HFF-Myc (cell line): Measurements from ENCODE around the gene GIMAP1.

ENCODE experiments used
- DNase-seq: peaks from one replicate; pipeline ENCODE4 v3.0.0-alpha.2; 2011; ENCODE audit warnings: low read depth; ENCODE audit errors: extremely low read depth
- H3K4me3 ChIP-seq: replicated peaks from 2 replicates; pipeline ENCODE4 v1.5.1; 2011; ENCODE audit warnings: low read depth, mild to moderate bottlenecking, control low read depth, low read length
- TF ChIP-seq, protein P1 (sequence below): IDR thresholded peaks from 2 replicates; pipeline ENCODE4 v1.5.1; 2012; ENCODE audit warnings: mild to moderate bottlenecking, low read depth, low read length, control low read depth; ENCODE audit errors: missing control alignments

GIMAP1 gene

DNA sequence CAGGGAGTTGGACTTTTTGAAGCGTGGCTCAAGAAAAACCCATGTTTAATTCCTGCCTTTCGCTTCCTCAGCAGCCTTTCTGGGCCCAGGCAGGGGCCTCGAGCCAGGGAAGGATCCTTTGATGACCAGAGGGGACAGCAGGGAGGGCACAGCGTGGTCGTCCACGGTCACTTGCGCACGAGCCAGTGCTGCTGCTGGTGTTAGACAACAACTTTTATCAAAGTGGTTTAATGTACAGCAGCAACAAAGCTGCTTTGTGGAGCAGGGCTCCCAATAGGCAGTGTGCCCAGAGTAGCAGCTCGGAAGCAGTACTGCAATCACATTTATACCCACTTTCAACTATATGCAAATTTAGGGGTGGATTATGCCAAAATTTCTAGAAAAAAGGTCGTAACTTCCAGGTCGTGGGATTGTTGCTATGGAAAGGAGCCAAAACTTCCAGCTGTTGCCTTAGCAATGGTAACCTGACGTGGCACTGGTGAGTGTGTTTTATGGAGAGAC lies 6.1 kb downstream of the GIMAP1 start:
- no peak for DNase-seq
- TF ChIP-seq, protein P1, sequence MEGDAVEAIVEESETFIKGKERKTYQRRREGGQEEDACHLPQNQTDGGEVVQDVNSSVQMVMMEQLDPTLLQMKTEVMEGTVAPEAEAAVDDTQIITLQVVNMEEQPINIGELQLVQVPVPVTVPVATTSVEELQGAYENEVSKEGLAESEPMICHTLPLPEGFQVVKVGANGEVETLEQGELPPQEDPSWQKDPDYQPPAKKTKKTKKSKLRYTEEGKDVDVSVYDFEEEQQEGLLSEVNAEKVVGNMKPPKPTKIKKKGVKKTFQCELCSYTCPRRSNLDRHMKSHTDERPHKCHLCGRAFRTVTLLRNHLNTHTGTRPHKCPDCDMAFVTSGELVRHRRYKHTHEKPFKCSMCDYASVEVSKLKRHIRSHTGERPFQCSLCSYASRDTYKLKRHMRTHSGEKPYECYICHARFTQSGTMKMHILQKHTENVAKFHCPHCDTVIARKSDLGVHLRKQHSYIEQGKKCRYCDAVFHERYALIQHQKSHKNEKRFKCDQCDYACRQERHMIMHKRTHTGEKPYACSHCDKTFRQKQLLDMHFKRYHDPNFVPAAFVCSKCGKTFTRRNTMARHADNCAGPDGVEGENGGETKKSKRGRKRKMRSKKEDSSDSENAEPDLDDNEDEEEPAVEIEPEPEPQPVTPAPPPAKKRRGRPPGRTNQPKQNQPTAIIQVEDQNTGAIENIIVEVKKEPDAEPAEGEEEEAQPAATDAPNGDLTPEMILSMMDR, result no peak

DNA sequence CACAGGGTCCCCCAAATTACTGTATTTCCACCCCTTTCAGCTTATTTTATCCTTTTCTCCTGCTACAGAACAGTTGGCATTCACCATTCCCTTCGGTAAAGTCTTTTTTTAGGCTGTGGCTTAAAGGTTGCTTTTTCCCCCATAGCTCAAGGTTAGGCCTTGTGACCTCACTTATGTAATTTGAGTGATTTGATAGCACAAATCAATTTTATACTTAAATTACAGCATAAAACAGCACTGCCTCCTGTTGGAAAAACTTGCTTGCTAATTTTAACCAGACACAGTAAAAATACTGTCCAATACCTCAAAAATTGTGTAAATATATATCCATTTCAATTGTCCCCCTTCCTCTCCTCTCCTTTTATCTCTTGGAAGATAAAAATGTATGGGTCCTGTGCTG lies 7.1 kb downstream of the GIMAP1 start:
- H3K4me3 ChIP-seq, result no peak overlapping the region
- no peak for DNase-seq
- TF ChIP-seq, protein P1, result no peak

More for the DNA sequence above, 6.1 kb downstream of the GIMAP1 start:
- H3K4me3 ChIP-seq, result no peak overlapping the region

DNA sequence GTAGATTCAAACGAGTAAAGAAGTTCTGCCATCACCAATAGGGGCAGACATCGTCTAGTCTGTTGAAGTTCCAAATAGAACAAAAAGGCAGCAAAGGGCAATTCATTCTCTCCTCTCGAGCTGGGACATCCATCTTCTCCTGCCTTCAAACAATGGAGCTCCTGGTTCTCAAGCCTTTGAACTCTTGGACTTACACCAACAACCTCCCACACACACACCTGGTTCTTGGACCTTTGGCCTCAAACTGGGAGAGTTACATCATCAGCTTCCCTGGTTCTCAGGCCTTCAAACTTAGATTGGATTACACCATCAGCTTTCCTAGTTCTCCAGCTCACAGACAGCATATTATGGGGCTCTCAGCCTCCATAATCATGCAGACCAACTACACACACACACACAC lies 11.0 kb downstream of the GIMAP1 start:
- DNase-seq, result no peak
- H3K4me3 ChIP-seq, result no peak overlapping the region
- TF ChIP-seq, protein P1, result no peak

DNA sequence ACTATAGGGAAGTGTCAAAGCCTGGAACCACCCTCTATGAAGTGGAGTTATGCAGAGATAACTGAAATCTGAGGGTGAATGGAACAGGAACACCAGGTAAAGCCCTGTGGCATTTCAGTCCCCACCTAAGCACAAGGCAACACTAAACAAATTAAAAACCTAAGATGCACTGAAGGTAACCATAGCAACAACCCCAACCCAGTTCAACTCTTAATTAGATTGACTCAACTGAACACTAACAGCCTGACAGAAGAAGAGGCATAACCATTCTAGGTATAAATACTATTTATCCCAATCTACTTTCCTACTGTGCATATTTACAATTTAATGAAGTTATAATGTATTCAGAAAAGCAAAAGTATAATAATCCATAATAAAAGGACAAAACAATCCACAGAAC lies 11.6 kb downstream of the GIMAP1 start:
- no peak overlapping the region for H3K4me3 ChIP-seq
- DNase-seq, result no peak
- TF ChIP-seq, protein P1, result no peak

DNA sequence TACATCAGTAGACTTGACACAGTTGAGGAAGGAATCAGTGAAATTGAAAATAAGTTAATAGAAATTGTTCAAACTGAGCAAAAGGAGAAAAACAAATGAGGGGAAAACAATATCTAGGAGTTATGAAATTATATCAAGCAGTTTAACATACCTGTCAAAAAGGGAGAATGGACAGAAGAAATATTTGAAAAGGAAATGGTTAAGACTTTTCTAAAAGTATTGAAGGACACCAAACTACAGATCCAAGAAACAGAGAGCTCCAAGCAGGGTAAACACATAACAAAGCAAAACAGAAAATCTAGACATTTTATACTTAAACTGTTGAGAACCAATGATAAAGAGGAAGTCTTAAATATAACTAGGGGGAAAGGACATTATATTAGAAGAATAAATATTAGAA lies 12.2 kb downstream of the GIMAP1 start:
- TF ChIP-seq, protein P1, result no peak
- no peak for DNase-seq
- no peak overlapping the region for H3K4me3 ChIP-seq

DNA sequence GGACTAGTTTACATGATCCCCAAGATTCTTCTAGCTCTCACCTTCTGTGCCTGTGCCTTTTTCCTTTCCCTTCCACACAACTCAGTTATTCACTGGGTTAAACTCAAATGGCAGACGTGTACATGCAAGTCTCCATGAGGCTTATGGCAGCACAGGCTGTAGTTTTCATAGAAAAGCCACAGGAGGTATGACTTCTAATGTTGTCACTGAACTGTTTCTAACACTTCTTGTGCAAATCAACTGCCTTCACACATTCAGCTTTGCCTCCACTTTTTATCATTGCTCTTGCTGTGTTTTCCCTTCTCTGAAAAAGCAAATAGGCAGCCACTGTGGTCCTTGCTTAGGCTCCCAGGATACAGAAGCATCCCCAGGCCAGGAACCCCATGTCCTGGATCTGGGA lies 15.5 kb downstream of the GIMAP1 start:
- no peak for DNase-seq
- H3K4me3 ChIP-seq, result no peak overlapping the region
- TF ChIP-seq, protein P1, result no peak

DNA sequence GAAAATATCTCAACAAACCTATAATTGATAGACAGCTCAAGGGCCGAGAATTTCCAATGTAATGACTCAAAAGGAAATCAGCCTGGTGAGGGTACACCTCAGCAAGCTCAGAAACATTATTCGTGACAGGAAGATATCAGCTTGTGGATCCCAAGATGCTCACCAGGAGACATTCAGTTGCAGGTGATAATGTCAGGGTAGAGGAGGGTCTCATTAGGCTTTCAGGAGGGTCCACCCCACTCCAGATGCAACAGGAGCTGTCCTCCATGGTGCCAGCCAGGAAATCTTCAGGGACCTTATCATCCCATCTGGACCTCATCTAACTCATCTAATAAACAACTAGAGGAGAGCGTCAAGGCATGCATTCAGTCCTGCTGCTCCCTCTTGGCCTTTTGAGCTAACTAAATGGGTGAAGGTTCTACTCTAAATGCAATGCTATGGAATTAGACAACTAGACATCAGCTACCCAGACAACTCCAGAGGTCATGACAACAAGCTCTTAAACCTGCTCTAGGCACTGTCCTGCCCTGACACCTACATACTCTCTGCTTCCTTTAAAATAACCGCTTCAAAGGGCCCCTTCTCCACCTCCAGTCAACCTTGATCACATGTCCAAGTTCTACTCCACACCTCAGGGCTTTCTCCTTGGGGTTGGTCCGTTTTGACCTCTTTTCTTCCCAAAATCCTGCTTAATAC lies 16.5 kb downstream of the GIMAP1 start:
- TF ChIP-seq, protein P1, result no peak
- no peak for DNase-seq
- no peak overlapping the region for H3K4me3 ChIP-seq
